NCI-H345 treated with DMSO at 0.1 percent for 48 hours (cell line): ENCODE results near the gene GRIA4.
"Not testable (repeated sequence)": the region's sequence is repeated elsewhere in the genome, so short reads cannot be mapped to it uniquely, and the experiment has no call there.

Experiments
- DNase-seq: peaks from one replicate; lab custom pipeline; 2025; ENCODE audit not compliant: unreplicated experiment; lab: John Stamatoyannopoulos, UW

GRIA4 gene

DNA sequence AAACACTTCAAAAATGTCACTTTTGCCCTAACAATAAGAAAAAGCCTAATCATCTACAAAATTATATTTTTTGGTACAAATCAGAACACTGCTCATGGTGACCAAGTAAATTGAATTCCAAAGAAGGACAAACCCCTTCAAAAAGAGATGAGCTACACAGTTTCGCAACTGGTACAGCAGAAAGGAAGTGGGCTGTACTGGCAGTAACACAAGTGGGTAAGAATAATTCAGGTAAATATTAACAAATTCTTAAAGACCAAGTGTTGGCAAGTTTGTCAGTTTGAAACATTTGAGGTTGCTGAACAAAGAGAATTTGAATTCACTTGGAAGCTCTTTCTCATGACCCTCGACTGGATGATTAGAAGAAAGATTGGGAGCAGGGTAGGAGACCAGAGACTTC, 376.7 kb downstream of the GRIA4 start:
- no peak for DNase-seq

DNA sequence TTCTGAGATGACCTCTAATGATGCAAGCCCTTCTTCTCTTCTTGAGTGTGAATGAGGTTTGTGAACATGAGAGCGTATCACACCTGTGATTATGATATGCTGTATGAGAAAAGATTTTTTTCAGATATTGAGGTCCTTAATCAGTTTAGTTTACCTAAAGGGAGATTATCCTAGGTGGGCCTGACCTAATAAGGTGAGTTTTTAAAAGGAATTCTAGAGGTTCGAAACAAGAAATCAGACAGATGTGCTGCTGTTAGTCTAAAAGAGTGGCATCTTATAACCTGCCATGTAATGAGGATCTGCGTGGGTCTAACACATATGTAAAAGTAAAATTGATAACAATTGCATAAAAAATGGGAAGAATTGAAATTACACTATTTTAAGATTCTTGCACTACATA, 378.3 kb downstream of the GRIA4 start:
- DNase-seq, result no peak

- DNase-seq, result no peak
Measured at GRCh38 chr11:105989124-105989523, 379.3 kb downstream of the GRIA4 start.

GRCh38 chr11:105991888-105992287, 382.0 kb downstream of the GRIA4 start:
- no peak for DNase-seq

- DNase-seq, result no peak
Measured at GRCh38 chr11:106001304-106002012, 391.6 kb downstream of the GRIA4 start.

DNA sequence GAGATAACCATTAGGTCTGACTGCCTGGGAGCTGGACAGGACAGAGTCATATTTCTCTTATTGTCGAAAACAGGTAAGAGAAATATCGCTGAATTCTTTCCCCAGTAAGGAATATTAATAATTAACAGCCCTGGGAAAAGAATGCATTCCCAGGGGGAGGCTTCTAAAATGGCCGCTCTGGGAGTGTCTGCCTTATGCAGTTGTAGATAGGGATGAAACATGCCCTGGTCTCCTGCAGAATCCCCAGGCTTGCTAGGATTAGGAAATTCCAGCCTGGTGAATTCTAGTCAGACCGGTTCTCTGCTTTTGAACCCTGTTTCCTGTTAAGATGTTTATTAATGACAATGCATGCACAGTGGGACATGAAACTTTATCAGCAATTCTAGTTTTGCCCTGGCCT, 393.2 kb downstream of the GRIA4 start:
- DNase-seq, result not testable (repeated sequence)

DNA sequence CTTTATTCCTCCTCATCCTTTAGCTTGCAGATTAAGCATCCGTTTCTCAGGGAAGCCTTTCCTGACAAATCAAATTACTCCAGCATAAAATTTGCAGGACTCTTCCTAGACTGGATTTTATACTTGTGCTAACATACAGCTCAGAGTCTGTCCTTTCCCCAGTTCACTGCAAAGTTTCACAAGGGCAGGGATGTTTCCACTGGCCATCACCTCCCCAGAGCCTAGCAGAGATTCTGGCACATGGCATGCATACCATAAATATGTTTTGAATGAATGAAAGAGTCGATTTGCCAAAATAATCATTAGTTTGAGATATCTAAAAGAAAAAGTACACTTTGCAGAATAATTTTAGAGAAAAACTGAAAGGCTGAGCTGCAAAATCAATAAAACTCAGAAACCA, 401.6 kb downstream of the GRIA4 start:
- no peak for DNase-seq

- DNase-seq, result no peak
Measured at GRCh38 chr11:106012744-106013143, 402.9 kb downstream of the GRIA4 start.

GRCh38 chr11:106014035-106014434, 404.2 kb downstream of the GRIA4 start:
- no peak for DNase-seq

DNA sequence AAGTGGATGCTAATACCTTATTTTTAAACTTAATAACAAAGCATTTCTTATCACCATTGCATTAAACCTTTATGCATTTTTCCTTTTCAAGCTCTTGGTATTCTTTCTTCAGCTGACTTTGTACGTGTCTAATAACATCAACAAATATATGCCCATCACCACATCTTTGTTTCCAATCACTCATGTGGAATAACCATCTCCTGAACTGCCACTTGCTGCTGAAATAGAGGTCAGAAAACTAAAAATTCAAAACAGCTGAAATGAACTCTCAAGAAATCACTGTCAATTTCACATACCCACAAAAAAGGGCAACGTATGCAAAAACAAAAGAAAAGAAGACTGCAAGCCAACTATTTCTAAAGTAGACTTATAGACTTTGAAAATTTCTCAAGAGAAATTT, 404.7 kb downstream of the GRIA4 start:
- no peak for DNase-seq

GRCh38 chr11:106015066-106015465, 405.2 kb downstream of the GRIA4 start:
- no peak for DNase-seq

DNA sequence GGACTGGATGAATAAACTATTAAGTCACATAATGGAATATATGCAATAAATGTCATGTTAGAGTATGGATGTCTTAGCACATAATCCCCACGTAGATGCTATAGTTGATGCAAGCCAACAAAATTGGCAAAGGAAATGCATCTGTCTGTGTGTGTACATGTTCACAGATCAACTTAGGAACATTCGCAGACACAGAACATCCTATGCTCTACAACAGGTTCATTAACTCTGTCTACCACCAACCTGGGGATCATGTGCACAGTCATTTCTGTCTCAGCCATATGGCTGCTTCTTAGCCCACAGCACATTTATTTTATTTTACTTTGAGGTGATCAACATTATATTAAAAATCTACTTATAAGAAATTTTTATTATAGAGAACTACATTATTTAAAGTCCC, 407.2 kb downstream of the GRIA4 start:
- no peak for DNase-seq

- peak; percentile 33 for DNase-seq
Measured at GRCh38 chr11:106021181-106021966, 411.5 kb downstream of the GRIA4 start.

- peak; percentile 98 for DNase-seq
Measured at GRCh38 chr11:106021967-106022794, 412.3 kb downstream of the GRIA4 start, which contains the start of gene MSANTD4. TSS of gene MSANTD4 (minus strand) at chr11:106022240. CDS start at chr11:106010917, 11,323 bp downstream.

DNA sequence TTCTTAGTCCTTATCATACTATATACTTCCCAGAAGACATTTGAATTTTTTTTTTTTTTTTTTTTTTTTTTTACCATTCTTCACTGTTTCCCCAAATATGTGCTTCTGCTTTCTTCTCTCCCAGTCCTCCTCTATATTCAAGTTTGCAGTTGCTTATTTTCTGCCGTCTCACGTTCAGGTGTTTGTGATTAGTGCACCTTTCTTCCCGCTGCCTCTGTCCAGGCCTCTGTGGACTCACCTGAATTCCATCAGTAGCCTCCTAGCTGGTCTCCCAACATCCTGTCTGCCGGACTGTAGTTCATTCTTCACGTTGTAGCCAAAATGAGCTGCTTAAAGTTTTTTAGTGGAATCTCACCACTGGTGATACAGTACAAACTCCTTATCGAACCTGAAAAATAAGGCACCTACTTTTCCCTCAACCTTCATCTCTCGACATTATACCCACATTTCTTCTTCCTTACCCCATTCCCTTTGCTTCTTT, 413.0 kb downstream of the GRIA4 start:
- no peak for DNase-seq

DNA sequence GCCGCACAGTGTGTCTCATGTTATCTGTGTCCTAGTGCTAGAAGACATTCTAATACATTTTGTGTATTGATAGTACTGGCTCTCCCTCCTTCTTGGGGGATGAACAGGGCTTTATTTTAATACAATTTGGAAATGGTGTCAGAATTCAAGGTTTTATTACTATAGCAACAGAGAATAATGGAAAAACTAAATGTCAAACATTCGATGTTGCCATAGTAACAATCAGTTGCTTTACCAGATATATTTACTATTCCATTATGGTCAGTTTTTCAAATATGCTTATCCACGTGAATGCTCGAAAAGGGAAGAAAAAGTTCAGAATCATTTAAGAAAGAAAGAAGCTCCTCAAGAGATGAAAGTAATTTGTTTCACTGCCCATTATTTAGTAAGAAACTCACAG, 420.7 kb downstream of the GRIA4 start:
- no peak for DNase-seq

DNA sequence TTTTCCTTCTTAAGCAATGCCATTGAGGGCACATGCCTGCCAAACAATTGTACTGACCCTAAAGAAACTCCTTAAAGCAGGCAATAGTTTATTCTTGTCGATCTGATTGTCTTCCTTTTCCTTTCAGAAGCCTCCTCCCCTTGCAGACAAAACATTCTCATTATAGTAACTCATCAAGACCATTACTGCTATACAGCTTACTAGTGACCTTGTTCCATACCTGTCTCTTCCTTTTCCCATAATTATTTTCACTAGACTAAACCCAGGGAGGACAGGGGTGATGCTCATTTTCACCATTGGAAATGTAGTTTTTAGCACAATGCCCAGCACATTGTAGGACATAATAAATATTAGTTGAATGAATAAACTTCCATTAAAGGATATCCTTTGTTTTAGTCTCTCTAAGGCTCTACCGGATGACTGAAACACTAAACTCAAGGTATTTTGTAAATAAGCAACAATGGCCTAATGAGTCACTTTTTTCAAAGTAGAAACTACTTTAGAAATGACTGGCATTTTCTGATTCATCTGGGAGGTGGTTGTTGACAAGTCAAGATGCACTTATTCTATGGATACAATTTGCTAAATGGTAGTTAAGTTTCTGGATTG, 421.4 kb downstream of the GRIA4 start:
- DNase-seq, result no peak
